Peyer's patch (tissue), 4 donors: Measurements from ENCODE around the gene DOCK7. TPM values are rescaled to one million over a fixed set of nuclear protein-coding genes. Genes with fewer than 3 reads are reported as not detected.

ENCODE experiments used
- DNase-seq, 3 donors: peaks; one replicate each; pipeline ENCODE4 v3.0.0-alpha.2; 2017 to 2019
- H3K27ac ChIP-seq, 4 donors: fragments of 200-600 bp; sonication (generic); one replicate each; pipeline ENCODE4 v1.5.1; 2016 to 2019
- H3K27me3 ChIP-seq, 2 donors: fragments of 200-600 bp; sonication (generic); one replicate each; pipeline ENCODE4 v1.5.1; 2019
- H3K36me3 ChIP-seq, 3 donors: fragments of 200-600 bp; sonication (generic); one replicate each; pipeline ENCODE4 v1.5.1; 2016 to 2019
- H3K4me1 ChIP-seq, 4 donors: fragments of 200-600 bp; sonication (generic); one replicate each; pipeline ENCODE4 v1.5.1; 2016 to 2019
- H3K4me3 ChIP-seq, 4 donors: fragments of 200-600 bp; sonication (generic); 1 replicate in 3 of 4; 2 replicates in 1 of 4; pipeline ENCODE4 v1.5.1; 2016 to 2019; ENCODE audit warnings: mild to moderate bottlenecking in 1 of 4
- H3K9me3 ChIP-seq, 4 donors: fragments of 200-600 bp; sonication (generic); one replicate each; pipeline ENCODE4 v1.5.1; 2016 to 2019; ENCODE audit warnings: mild to moderate bottlenecking in 1 of 4
- POLR2A ChIP-seq, 2 donors: fragments of 450-650 bp; IDR thresholded peaks; one replicate each; pipeline ENCODE4 v1.5.1; 2017; ENCODE audit warnings: antibody characterized with exemption in 2 of 2, mild to moderate bottlenecking in 2 of 2, moderate library complexity in 2 of 2
- total RNA-seq, 4 donors: library from RNA; depleted of rRNA; stranded (reverse); fragments of >200 nt; gene quantifications; one replicate each; pipeline ENCODE4 v1.1.0, GENCODE V29; 2016
- TF ChIP-seq, protein P1 (sequence below), 6 experiments: fragments of 450-650 bp in 4 of 6; fragments of 200-600 bp in 2 of 6; sonication (generic) in 1 of 6; IDR thresholded peaks; one replicate each; pipeline ENCODE4 v1.5.1; 2017 to 2019; ENCODE audit warnings: antibody characterized with exemption in 6 of 6, mild to moderate bottlenecking in 3 of 6, moderate library complexity in 1 of 6

The DOCK7 gene
- total RNA-seq, 4 donors from 2014 or later: 33.4 to 52.0 (median 46.8) TPM

DNA sequence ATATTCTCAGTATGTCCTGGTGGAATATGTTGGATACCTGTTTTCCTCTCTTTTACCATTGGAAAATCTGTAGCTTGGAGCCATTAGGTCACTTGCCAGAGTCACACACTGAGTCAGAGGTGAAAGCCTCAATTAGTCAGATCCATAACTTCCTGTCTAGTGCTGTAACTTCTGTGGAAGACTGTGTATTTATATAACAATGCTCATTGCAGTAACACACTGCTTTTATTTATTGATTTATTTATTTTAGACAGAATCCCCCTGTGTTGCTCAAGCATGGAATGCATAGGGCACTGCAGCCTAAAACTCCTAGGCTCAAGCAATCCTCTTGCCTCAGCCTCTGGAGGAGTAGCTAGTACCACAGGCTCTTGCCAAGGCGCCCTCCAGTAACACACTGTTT, 1.3 kb upstream of the DOCK7 start:
- Histone ChIP-seq H3K4me1 (peaks cover 0 to 38% (median 0%) of the 10 kb centered on the region in 4 donors), H3K27ac (peak overlapping the region in 3 of 4 donors; percentile 84 to 88 (median 87)), H3K36me3 (no peaks in the 10 kb centered on the region), H3K27me3 (no peaks in the 10 kb centered on the region), H3K4me3 (peak overlapping the region in 1 of 4 donors; percentile 5), H3K9me3 (no peaks in the 10 kb centered on the region)
- no peak for DNase-seq
- no peak for TF ChIP-seq POLR2A (IDR thresholded peaks at IDR 0.05)
- TF ChIP-seq, protein P1, sequence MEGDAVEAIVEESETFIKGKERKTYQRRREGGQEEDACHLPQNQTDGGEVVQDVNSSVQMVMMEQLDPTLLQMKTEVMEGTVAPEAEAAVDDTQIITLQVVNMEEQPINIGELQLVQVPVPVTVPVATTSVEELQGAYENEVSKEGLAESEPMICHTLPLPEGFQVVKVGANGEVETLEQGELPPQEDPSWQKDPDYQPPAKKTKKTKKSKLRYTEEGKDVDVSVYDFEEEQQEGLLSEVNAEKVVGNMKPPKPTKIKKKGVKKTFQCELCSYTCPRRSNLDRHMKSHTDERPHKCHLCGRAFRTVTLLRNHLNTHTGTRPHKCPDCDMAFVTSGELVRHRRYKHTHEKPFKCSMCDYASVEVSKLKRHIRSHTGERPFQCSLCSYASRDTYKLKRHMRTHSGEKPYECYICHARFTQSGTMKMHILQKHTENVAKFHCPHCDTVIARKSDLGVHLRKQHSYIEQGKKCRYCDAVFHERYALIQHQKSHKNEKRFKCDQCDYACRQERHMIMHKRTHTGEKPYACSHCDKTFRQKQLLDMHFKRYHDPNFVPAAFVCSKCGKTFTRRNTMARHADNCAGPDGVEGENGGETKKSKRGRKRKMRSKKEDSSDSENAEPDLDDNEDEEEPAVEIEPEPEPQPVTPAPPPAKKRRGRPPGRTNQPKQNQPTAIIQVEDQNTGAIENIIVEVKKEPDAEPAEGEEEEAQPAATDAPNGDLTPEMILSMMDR (IDR thresholded peaks at IDR 0.05): no peak

DNA sequence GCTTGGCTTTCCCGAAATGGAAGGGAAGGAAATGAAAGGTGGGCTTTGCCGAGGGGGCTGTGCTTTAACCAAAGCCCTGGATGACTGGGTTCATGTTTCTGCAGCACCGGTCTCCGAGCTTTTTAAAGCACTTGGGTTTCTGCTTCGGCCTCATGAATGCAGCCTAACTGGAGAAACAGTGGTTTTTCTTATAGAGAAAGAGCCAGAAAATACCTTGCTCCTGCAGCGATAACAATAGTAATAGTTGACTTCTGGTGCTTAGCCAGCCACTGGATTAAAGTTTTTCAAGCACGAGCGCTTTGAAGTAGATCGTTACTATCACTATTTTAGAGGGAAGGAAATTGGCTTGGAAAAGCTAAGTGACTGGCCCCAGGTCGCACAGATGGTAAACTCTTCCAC, 500 bp upstream of the DOCK7 start:
- TF ChIP-seq, protein P1 (IDR thresholded peaks at IDR 0.05): no peak
- TF ChIP-seq POLR2A (IDR thresholded peaks at IDR 0.05): no peak
- Histone ChIP-seq H3K9me3 (no peaks in the 10 kb centered on the region), H3K4me1 (peaks cover 0 to 38% (median 0%) of the 10 kb centered on the region in 4 donors), H3K27me3 (no peaks in the 10 kb centered on the region), H3K4me3 (peak overlapping the region; percentile 84 to 97 (median 94)), H3K27ac (peak overlapping the region; percentile 82 to 95 (median 86)), H3K36me3 (no peaks in the 10 kb centered on the region)
- no peak for DNase-seq

- no peak for TF ChIP-seq POLR2A (IDR thresholded peaks at IDR 0.05)
- TF ChIP-seq, protein P1 (IDR thresholded peaks at IDR 0.05): no peak
- peak in 2 of 3 donors; percentile 21 to 53 for DNase-seq
- Histone ChIP-seq H3K27me3 (no peaks in the 10 kb centered on the region), H3K4me3 (peak overlapping the region; percentile 84 to 97 (median 94)), H3K4me1 (peaks cover 0 to 38% (median 0%) of the 10 kb centered on the region in 4 donors), H3K27ac (peak overlapping the region; percentile 82 to 95 (median 86)), H3K36me3 (no peaks in the 10 kb centered on the region), H3K9me3 (no peaks in the 10 kb centered on the region)
Observed at GRCh38 chr1:62687421-62687902, 724 bp downstream of the DOCK7 start.

DNA sequence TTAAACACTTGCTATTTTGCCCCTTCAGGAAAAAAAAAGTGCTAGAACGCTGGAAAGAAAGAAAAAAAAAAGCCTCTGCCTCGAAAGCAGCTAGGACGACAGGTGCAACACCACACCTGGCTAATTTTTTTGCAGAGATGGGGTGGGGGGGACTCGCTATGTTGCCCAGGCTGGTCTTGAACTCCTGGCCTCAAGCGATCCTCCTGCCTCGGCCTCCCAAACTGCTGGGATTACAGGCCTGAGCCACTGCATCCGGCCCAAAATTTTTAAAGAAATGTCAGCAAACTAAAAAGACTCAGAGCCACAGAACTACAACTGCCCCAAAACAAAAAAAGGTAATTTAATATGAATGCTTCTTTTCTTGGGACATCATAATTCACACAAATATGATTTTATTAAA, 1.4 kb downstream of the DOCK7 start:
- TF ChIP-seq, protein P1 (IDR thresholded peaks at IDR 0.05): no peak
- no peak for TF ChIP-seq POLR2A (IDR thresholded peaks at IDR 0.05)
- Histone ChIP-seq H3K27ac (no peak overlapping the region), H3K36me3 (no peaks in the 10 kb centered on the region), H3K9me3 (no peaks in the 10 kb centered on the region), H3K4me1 (peaks cover 0 to 38% (median 0%) of the 10 kb centered on the region in 4 donors), H3K4me3 (peak overlapping the region in 3 of 4 donors; percentile 92 to 97 (median 96)), H3K27me3 (no peaks in the 10 kb centered on the region)
- no peak for DNase-seq

DNA sequence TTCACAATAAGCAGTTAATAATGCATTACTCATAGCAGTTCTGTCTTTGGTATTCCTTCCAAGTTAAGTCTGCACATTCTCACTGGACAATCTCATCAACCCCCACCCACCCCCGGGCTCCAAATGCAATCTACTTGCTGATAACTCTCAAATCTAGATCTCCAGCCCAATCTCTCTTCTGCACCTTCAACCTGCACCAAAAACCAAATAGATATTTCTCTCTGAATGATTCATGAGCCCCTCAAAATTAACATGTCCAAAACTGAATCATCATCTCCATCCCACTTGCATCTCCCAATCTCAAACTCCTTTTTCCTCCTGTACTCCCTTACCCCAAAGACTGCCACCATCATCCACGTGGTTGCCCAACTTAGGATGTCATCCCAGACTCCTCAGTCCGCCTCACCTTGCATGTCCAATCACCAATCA, 2.7 kb downstream of the DOCK7 start:
- DNase-seq: no peak
- H3K27me3 ChIP-seq: no peaks in the 10 kb centered on the region
- H3K4me3 ChIP-seq: no peak overlapping the region
- H3K9me3 ChIP-seq: no peaks in the 10 kb centered on the region
- H3K36me3 ChIP-seq: no peaks in the 10 kb centered on the region
- TF ChIP-seq, protein P1 (IDR thresholded peaks at IDR 0.05): no peak
- no peak for TF ChIP-seq POLR2A (IDR thresholded peaks at IDR 0.05)
- no peak overlapping the region for H3K27ac ChIP-seq
- peaks cover 0 to 28% (median 0%) of the 10 kb centered on the region in 4 donors for H3K4me1 ChIP-seq
